Right lobe of liver (tissue), 6 donors: ENCODE results near the gene NOL8. TPM values are rescaled to one million over a fixed set of nuclear protein-coding genes. Genes with fewer than 3 reads are reported as not detected.

Source experiments
- ATAC-seq, 4 donors: fragments of 200-7000 bp; cut with Tn5 transposase; one replicate each; pipeline ENCODE4 v1.9.1; 2020; ENCODE audit warnings: mild to moderate bottlenecking in 4 of 4, moderate library complexity in 4 of 4
- DNase-seq, 3 donors: peaks; one replicate each; pipeline ENCODE4 v3.0.0-alpha.2; 2020
- H3K27ac ChIP-seq, 3 donors: fragments of 200-600 bp; one replicate each; pipeline ENCODE4 v1.8.0; 2022
- H3K27me3 ChIP-seq, 2 donors: fragments of 200-600 bp; one replicate each; pipeline ENCODE4 v1.8.0; 2022
- H3K36me3 ChIP-seq, 4 donors: fragments of 200-600 bp; sonication (generic) in 1 of 4; one replicate each; pipeline versions ENCODE4 v1.5.1 to v1.8.0; 2017 to 2022; ENCODE audit warnings: control low read depth in 1 of 4
- H3K4me1 ChIP-seq, 4 donors: fragments of 200-600 bp; sonication (generic) in 1 of 4; one replicate each; pipeline versions ENCODE4 v1.5.1 to v1.8.0; 2017 to 2022; ENCODE audit warnings: control low read depth in 1 of 4
- H3K4me3 ChIP-seq, 3 donors: fragments of 200-600 bp; one replicate each; pipeline ENCODE4 v1.8.0; 2022
- H3K9me3 ChIP-seq, 4 donors: fragments of 200-600 bp; sonication (generic) in 1 of 4; one replicate each; pipeline versions ENCODE4 v1.5.1 to v1.8.0; 2017 to 2022; ENCODE audit warnings: control low read depth in 1 of 4
- CTCF ChIP-seq, 4 donors: fragments of 200-600 bp in 3 of 4; fragments of 450-650 bp in 1 of 4; IDR thresholded peaks; one replicate each; pipeline versions ENCODE4 v1.5.1 to v1.8.0; 2016 to 2022; ENCODE audit warnings: antibody characterized with exemption in 4 of 4, mild to moderate bottlenecking in 2 of 4
- POLR2A ChIP-seq: fragments of 450-650 bp; IDR thresholded peaks from one replicate; pipeline ENCODE4 v1.6.1; 2017; ENCODE audit warnings: antibody characterized with exemption, mild to moderate bottlenecking
- WGBS: methylation state at CpG from one replicate; pipeline ENCODE4 v1.1.6; 2018; ENCODE audit warnings: low coverage, low lambda C conversion rate; ENCODE audit not compliant: insufficient coverage; ENCODE audit errors: missing lambda C conversion rate; 5-methylcytosine and 5-hydroxymethylcytosine counted together
- intact Hi-C, 2 donors: fragments of 100-400 bp; cut with DNase I; formaldehyde crosslinking; loops; one replicate each; pipeline versions ENCODE4 v1.11.2 to v1.14.1; 2022
- total RNA-seq, 6 experiments: library from RNA; depleted of rRNA in 2 of 6; stranded (reverse); fragments of >200 nt in 2 of 6; fragmentation: NEBNext Ultra II Directional in 3 of 6; extraction: Animal tissue kit (Norgen Biotek cat#: 25700) in 3 of 6; gene quantifications; one replicate each; pipeline versions ENCODE4 v1.1.0 to v1.2.4, GENCODE V29; 2016 to 2023
- donor health status: DM: no; HTN: yes; CAD: no.
- donor health status: DM: no; HTN: no; CAD: no.
- donor health status: DM: no; HTN: no; CAD: no.
- donor health status: DM: no; HTN: yes; CAD: no.
- donor health status: DM: no; HTN: yes; CAD: no.

NOL8 gene
- total RNA-seq, 6 experiments from 2014 or later, result 8.9 to 25.9 (median 15.9) TPM

- H3K4me3 ChIP-seq, result peak overlapping the region; percentile 70 to 88 (median 72)
- peak overlapping the region; percentile 95 to 98 (median 98) for H3K27ac ChIP-seq
- ATAC-seq (peak; percentile 52 to 63 (median 54)), DNase-seq (peak in 2 of 3 donors; percentile 56 to 68)
- TF ChIP-seq POLR2A, result no peak
- no peak for TF ChIP-seq CTCF (IDR thresholded peaks at IDR 0.05)
- H3K36me3 ChIP-seq, result peaks cover 0 to 30% (median 13%) of the 10 kb centered on the region in 4 donors
- intact Hi-C loops, result no loop called here
- 0% methylated on average over 11 of the region's 12 CpGs for WGBS
- H3K9me3 ChIP-seq, result no peaks in the 10 kb centered on the region
- H3K27me3 ChIP-seq, result no peaks in the 10 kb centered on the region
- H3K4me1 ChIP-seq, result peaks cover 0 to 20% (median 2%) of the 10 kb centered on the region in 4 donors
Measured at GRCh38 chr9:92324889-92325268, 271 bp downstream of the NOL8 start.

- H3K27ac ChIP-seq, result peak overlapping the region in 2 of 3 donors; percentile 95 to 98
- peaks cover 0 to 34% (median 13%) of the 10 kb centered on the region in 4 donors for H3K36me3 ChIP-seq
- H3K4me1 ChIP-seq, result peaks cover 0 to 20% (median 2%) of the 10 kb centered on the region in 4 donors
- H3K4me3 ChIP-seq, result peak overlapping the region; percentile 70 to 88 (median 72)
- H3K27me3 ChIP-seq, result no peaks in the 10 kb centered on the region
- no peaks in the 10 kb centered on the region for H3K9me3 ChIP-seq
- ATAC-seq, result no peak
- TF ChIP-seq POLR2A (no peak), CTCF (IDR thresholded peaks at IDR 0.05) (no peak)
- intact Hi-C loops, result no loop called here
- no peak for DNase-seq
- 19% methylated on average over 2 of the region's 2 CpGs for WGBS
Measured at GRCh38 chr9:92324431-92324830, 719 bp downstream of the NOL8 start.

- TF ChIP-seq CTCF (IDR thresholded peaks at IDR 0.05) (no peak), POLR2A (no peak)
- intact Hi-C loops, result no loop called here
- no peak for DNase-seq
- ATAC-seq, result no peak
- Histone ChIP-seq H3K4me3 (no peak overlapping the region), H3K27ac (no peak overlapping the region), H3K4me1 (no peaks in the 10 kb centered on the region), H3K36me3 (peaks cover 0 to 50% (median 8%) of the 10 kb centered on the region in 4 donors), H3K9me3 (no peaks in the 10 kb centered on the region), H3K27me3 (no peaks in the 10 kb centered on the region)
- 85% methylated on average over 5 of the region's 5 CpGs for WGBS
Measured at GRCh38 chr9:92315456-92315855, 9.7 kb downstream of the NOL8 start.

- Histone ChIP-seq H3K4me1 (no peaks in the 10 kb centered on the region), H3K27ac (no peak overlapping the region), H3K36me3 (peaks cover 0 to 49% (median 13%) of the 10 kb centered on the region in 4 donors), H3K4me3 (no peak overlapping the region), H3K9me3 (no peaks in the 10 kb centered on the region), H3K27me3 (no peaks in the 10 kb centered on the region)
- DNase-seq, result no peak
- no peak for TF ChIP-seq POLR2A
- TF ChIP-seq CTCF (IDR thresholded peaks at IDR 0.05), result no peak
- ATAC-seq, result no peak
- intact Hi-C loops, result no loop called here
- 88% methylated on average over 2 of the region's 2 CpGs for WGBS
Measured at GRCh38 chr9:92313624-92314012, 11.5 kb downstream of the NOL8 start.
